ENCODE results near the gene CCDC201.

Gene CCDC201

GRCh38 chr7:45890902-45891461 lies 18.1 kb upstream of the CCDC201 start:
- no peaks in the 10 kb centered on the region for H3F3A ChIP-seq (ENCODE audit: insufficient read depth, low read length)
- no peaks in the 10 kb centered on the region for H3K4me1 ChIP-seq (ENCODE audit: insufficient read depth, low read length, severe bottlenecking)
- no peak overlapping the region for H3K4me2 ChIP-seq (ENCODE audit: low read length)
- no peaks in the 10 kb centered on the region for H3K27me3 ChIP-seq (ENCODE audit: insufficient read depth, low read length)
- H3K79me2 ChIP-seq (ENCODE audit: insufficient read depth, low read length), result no peaks in the 10 kb centered on the region
- no peak overlapping the region for H3K27ac ChIP-seq (ENCODE audit: low read depth, low read length, poor library complexity, severe bottlenecking)
- H2AFZ ChIP-seq (ENCODE audit: low read length), result no peak overlapping the region
- no peak overlapping the region for H3K9ac ChIP-seq (ENCODE audit: low read length)
- no peaks in the 10 kb centered on the region for H4K20me1 ChIP-seq (ENCODE audit: insufficient read depth, low read length)
- no peaks in the 10 kb centered on the region for H3K9me3 ChIP-seq (ENCODE audit: low read length)
- TF ChIP-seq CTCF (IDR thresholded peaks at IDR 0.05; ENCODE audit: low read length) (peak; percentile 86), EZH2 (IDR thresholded peaks at IDR 0.05; ENCODE audit: borderline replicate concordance, low read length) (no peak)
- no peak overlapping the region for H3K4me3 ChIP-seq (ENCODE audit: low read depth, low read length, poor library complexity, severe bottlenecking)
- H3K9me2 ChIP-seq (ENCODE audit: low read depth, low read length), result no peaks in the 10 kb centered on the region
- H3K36me3 ChIP-seq (ENCODE audit: insufficient read depth, low read length), result no peaks in the 10 kb centered on the region

GRCh38 chr7:45890125-45890901 lies 17.4 kb upstream of the CCDC201 start:
- H3K9ac ChIP-seq (ENCODE audit: low read length), result no peak overlapping the region
- H3K9me3 ChIP-seq (ENCODE audit: low read length), result no peaks in the 10 kb centered on the region
- no peaks in the 10 kb centered on the region for H3F3A ChIP-seq (ENCODE audit: insufficient read depth, low read length)
- no peaks in the 10 kb centered on the region for H3K79me2 ChIP-seq (ENCODE audit: insufficient read depth, low read length)
- H2AFZ ChIP-seq (ENCODE audit: low read length), result no peak overlapping the region
- no peaks in the 10 kb centered on the region for H3K9me2 ChIP-seq (ENCODE audit: low read depth, low read length)
- H3K27me3 ChIP-seq (ENCODE audit: insufficient read depth, low read length), result no peaks in the 10 kb centered on the region
- H3K4me2 ChIP-seq (ENCODE audit: low read length), result no peak overlapping the region
- TF ChIP-seq EZH2 (IDR thresholded peaks at IDR 0.05; ENCODE audit: borderline replicate concordance, low read length) (no peak), CTCF (IDR thresholded peaks at IDR 0.05; ENCODE audit: low read length) (no peak)
- H3K27ac ChIP-seq (ENCODE audit: low read depth, low read length, poor library complexity, severe bottlenecking), result no peak overlapping the region
- no peaks in the 10 kb centered on the region for H4K20me1 ChIP-seq (ENCODE audit: insufficient read depth, low read length)
- H3K4me1 ChIP-seq (ENCODE audit: insufficient read depth, low read length, severe bottlenecking), result no peaks in the 10 kb centered on the region
- no peak overlapping the region for H3K4me3 ChIP-seq (ENCODE audit: low read depth, low read length, poor library complexity, severe bottlenecking)
- no peaks in the 10 kb centered on the region for H3K36me3 ChIP-seq (ENCODE audit: insufficient read depth, low read length)

- Histone ChIP-seq H3K9ac (ENCODE audit: low read length) (no peak overlapping the region), H3K4me1 (ENCODE audit: insufficient read depth, low read length, severe bottlenecking) (no peaks in the 10 kb centered on the region), H3K27me3 (ENCODE audit: insufficient read depth, low read length) (no peaks in the 10 kb centered on the region), H3K4me2 (ENCODE audit: low read length) (no peak overlapping the region), H3F3A (ENCODE audit: insufficient read depth, low read length) (no peaks in the 10 kb centered on the region), H3K9me2 (ENCODE audit: low read depth, low read length) (no peaks in the 10 kb centered on the region), H3K9me3 (ENCODE audit: low read length) (no peaks in the 10 kb centered on the region), H3K4me3 (ENCODE audit: low read depth, low read length, poor library complexity, severe bottlenecking) (no peak overlapping the region), H3K79me2 (ENCODE audit: insufficient read depth, low read length) (no peaks in the 10 kb centered on the region), H3K36me3 (ENCODE audit: insufficient read depth, low read length) (no peaks in the 10 kb centered on the region), H2AFZ (ENCODE audit: low read length) (no peak overlapping the region), H4K20me1 (ENCODE audit: insufficient read depth, low read length) (no peaks in the 10 kb centered on the region), H3K27ac (ENCODE audit: low read depth, low read length, poor library complexity, severe bottlenecking) (no peak overlapping the region)
- TF ChIP-seq CTCF (IDR thresholded peaks at IDR 0.05; ENCODE audit: low read length) (no peak), EZH2 (IDR thresholded peaks at IDR 0.05; ENCODE audit: borderline replicate concordance, low read length) (no peak)
These were observed 16.6 kb upstream of the CCDC201 start for GRCh38 chr7:45889367-45890067.

Measured in OCI-LY1 (cell line).